ENCODE measurements around the gene UACA.

- TF ChIP-seq, protein P1, sequence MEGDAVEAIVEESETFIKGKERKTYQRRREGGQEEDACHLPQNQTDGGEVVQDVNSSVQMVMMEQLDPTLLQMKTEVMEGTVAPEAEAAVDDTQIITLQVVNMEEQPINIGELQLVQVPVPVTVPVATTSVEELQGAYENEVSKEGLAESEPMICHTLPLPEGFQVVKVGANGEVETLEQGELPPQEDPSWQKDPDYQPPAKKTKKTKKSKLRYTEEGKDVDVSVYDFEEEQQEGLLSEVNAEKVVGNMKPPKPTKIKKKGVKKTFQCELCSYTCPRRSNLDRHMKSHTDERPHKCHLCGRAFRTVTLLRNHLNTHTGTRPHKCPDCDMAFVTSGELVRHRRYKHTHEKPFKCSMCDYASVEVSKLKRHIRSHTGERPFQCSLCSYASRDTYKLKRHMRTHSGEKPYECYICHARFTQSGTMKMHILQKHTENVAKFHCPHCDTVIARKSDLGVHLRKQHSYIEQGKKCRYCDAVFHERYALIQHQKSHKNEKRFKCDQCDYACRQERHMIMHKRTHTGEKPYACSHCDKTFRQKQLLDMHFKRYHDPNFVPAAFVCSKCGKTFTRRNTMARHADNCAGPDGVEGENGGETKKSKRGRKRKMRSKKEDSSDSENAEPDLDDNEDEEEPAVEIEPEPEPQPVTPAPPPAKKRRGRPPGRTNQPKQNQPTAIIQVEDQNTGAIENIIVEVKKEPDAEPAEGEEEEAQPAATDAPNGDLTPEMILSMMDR (conservative IDR thresholded peaks at IDR 0.05; ENCODE audit: low read depth in 2 of 2) = no peak
- TF ChIP-seq POLR2AphosphoS5 (IDR thresholded peaks at IDR 0.05; ENCODE audit: low read depth) (no peak), EZH2 (IDR thresholded peaks at IDR 0.05; ENCODE audit: low read depth, unreplicated experiment) (no peak)
These were observed 61.3 kb downstream of the UACA start for GRCh38 chr15:70701891-70702568.

All from GM23338 (cell line).